Measurements from ENCODE around the gene MS4A14.

GRCh38 chr11:60390419-60390818, 5.8 kb upstream of the MS4A14 start:
- TF ChIP-seq EZH2 (IDR thresholded peaks at IDR 0.05; ENCODE audit: borderline replicate concordance) (no peak), EZH2phosphoT487 (IDR thresholded peaks at IDR 0.05; ENCODE audit: low read depth, severe bottlenecking, unreplicated experiment) (no peak), CTCF (IDR thresholded peaks at IDR 0.05; ENCODE audit: poor library complexity) (no peak)

Measured in hepatocyte (in vitro differentiated cells).